GM12873 (cell line): ENCODE measurements around the gene RSU1.
A peak's percentile ranks its signal among the peaks of the same experiment; 100 is the strongest.

Source experiments
- CTCF ChIP-seq: IDR thresholded peaks from 2 replicates; pipeline ENCODE4 v1.5.1; 2012; ENCODE audit warnings: low read depth, mild to moderate bottlenecking, moderate library complexity, low read length, control low read depth; ENCODE audit not compliant: insufficient read depth; ENCODE audit errors: missing control alignments

RSU1 gene

DNA sequence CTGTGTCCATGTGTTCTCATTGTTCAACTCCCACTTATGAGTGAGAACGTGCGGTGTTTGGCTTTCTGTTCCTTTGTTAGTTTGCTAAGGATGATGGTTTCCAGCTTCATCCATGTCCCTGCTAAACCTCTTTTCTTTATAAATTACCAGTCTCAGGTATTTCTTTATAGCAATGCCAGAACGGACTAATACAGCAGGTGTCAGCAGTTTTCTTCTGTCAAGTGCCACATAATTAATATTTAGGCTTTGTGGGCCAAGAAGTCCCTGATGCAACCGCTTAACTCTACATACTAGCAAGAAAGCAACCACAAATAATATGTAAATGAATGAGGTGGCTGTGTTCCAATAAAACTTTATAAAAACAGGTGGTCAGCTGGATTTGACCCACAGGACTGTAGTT, 269.3 kb downstream of the RSU1 start:
- TF ChIP-seq CTCF = no peak

DNA sequence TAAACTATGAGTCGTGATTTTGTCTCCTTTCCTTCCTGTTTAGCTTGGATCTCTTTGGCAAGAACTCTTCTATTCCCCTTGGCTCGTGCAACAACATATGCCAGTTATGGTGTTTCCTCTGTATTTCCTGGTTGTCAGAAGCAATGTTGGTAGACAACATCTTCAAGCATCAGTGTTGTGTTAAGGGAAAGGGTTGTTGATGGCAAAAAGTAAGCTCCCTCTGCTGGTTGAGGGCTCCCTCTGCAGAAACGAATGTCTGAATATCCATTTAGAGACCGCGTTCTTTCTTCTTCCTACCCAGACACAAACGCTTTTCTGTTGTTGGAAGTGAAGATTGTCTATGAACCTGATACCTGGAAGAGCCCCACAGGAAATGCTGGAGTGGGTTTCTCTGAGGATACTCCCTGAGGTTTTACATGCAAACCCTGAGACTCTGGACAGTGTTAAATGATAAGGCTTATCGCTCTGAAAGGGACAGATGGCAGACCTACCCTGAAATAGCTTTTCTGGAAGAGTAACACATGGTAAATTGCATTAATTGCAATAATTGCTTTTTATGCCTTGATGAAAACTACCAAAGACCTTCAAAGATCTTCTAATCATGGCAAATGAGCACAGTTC, 272.0 kb downstream of the RSU1 start:
- peak; percentile 87 for TF ChIP-seq CTCF

GRCh38 chr10:16544591-16544990, 272.6 kb downstream of the RSU1 start:
- TF ChIP-seq CTCF = no peak

GRCh38 chr10:16544099-16544498, 273.1 kb downstream of the RSU1 start:
- no peak for TF ChIP-seq CTCF
